ENCODE data around the gene IDE.

Gene IDE

DNA sequence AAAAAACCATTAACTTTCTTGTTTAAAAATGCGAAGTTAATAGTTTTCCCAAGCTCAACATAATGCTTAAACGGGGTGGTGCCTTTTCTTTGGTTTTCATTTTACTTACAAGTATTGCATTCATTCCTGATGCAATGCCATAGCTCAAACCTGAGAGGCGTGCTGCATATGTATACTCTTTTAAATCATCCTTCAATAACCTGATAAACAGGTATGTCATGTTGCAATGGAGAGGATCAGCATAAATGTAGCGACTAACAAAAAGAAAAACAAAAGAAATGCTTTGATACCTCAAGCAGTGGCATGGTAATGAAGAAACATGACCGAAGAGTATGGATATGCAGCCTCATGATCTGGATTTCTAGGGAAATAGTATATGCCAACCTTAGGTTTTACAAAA is 95.4 kb downstream of the IDE start:
- no peaks in the 10 kb centered on the region for H4K20me1 ChIP-seq (ENCODE audit: low read depth, low read length)
- peaks cover 5% of the 10 kb centered on the region; the same call in 1 of the 2 replicates for H3K36me3 ChIP-seq (ENCODE audit: low read length)
- H2AFZ ChIP-seq (ENCODE audit: low read depth, low read length, severe bottlenecking), result no peak overlapping the region
- H3K4me3 ChIP-seq (ENCODE audit: insufficient read depth, low read length, poor library complexity, severe bottlenecking), result no peak overlapping the region
- no peak overlapping the region for H3K27ac ChIP-seq (ENCODE audit: low read depth, low read length)
- H3K9ac ChIP-seq (ENCODE audit: low read length), result no peak overlapping the region
- H3K27me3 ChIP-seq (ENCODE audit: low read length), result no peaks in the 10 kb centered on the region
- H3K4me2 ChIP-seq (ENCODE audit: low read depth, low read length, poor library complexity, severe bottlenecking), result no peak overlapping the region
- TF ChIP-seq, protein P1, sequence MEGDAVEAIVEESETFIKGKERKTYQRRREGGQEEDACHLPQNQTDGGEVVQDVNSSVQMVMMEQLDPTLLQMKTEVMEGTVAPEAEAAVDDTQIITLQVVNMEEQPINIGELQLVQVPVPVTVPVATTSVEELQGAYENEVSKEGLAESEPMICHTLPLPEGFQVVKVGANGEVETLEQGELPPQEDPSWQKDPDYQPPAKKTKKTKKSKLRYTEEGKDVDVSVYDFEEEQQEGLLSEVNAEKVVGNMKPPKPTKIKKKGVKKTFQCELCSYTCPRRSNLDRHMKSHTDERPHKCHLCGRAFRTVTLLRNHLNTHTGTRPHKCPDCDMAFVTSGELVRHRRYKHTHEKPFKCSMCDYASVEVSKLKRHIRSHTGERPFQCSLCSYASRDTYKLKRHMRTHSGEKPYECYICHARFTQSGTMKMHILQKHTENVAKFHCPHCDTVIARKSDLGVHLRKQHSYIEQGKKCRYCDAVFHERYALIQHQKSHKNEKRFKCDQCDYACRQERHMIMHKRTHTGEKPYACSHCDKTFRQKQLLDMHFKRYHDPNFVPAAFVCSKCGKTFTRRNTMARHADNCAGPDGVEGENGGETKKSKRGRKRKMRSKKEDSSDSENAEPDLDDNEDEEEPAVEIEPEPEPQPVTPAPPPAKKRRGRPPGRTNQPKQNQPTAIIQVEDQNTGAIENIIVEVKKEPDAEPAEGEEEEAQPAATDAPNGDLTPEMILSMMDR (IDR thresholded peaks at IDR 0.05; ENCODE audit: insufficient read depth, low read length, poor library complexity, severe bottlenecking), result no peak
- no peak for TF ChIP-seq EZH2phosphoT487 (conservative IDR thresholded peaks at IDR 0.05; ENCODE audit: low read length)
- no peaks in the 10 kb centered on the region for H3K9me2 ChIP-seq (replicated peaks; ENCODE audit: insufficient read depth, low read length)
- peaks cover 8% of the 10 kb centered on the region; the same call in 1 of the 2 replicates for H3F3A ChIP-seq (ENCODE audit: insufficient read depth)
- H3K9me3 ChIP-seq (ENCODE audit: insufficient read depth, low read length), result no peaks in the 10 kb centered on the region
- H3K79me2 ChIP-seq (ENCODE audit: insufficient read depth, low read length), result no peaks in the 10 kb centered on the region

DNA sequence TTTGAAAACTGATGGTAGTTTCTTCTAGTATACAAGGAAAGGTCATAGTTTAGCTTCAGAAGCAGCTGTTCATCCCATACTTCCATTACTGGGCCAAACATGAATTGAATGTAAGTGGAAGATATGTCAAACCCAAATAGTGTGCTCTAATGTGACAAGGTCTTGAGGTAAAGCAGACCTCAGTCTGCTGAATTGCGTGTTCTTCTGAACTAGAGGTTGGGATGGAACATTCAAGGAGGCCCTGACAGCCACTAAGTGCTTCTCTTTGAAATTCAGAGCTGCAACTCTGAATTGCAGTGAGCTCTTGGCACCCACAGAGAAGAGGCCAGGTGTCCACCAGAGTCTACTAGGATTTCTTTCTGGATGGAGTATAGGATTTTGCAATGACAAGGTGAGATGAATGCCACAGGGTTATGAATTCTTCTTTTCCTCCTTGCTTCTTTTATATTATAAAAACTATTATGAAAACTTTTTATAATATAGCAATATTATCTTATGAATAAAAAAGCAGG is 98.5 kb downstream of the IDE start:
- Histone ChIP-seq H2AFZ (ENCODE audit: low read depth, low read length, severe bottlenecking) (no peak overlapping the region), H3K27me3 (ENCODE audit: low read length) (no peaks in the 10 kb centered on the region), H3K9me2 (replicated peaks; ENCODE audit: insufficient read depth, low read length) (no peaks in the 10 kb centered on the region), H3K79me2 (ENCODE audit: insufficient read depth, low read length) (no peaks in the 10 kb centered on the region), H3F3A (ENCODE audit: insufficient read depth) (peaks cover 8% of the 10 kb centered on the region; the same call in 1 of the 2 replicates), H3K9me3 (ENCODE audit: insufficient read depth, low read length) (no peaks in the 10 kb centered on the region), H3K9ac (ENCODE audit: low read length) (no peak overlapping the region), H3K4me3 (ENCODE audit: insufficient read depth, low read length, poor library complexity, severe bottlenecking) (no peak overlapping the region), H3K27ac (ENCODE audit: low read depth, low read length) (no peak overlapping the region), H3K36me3 (ENCODE audit: low read length) (peaks cover 5% of the 10 kb centered on the region; the same call in 1 of the 2 replicates), H4K20me1 (ENCODE audit: low read depth, low read length) (no peaks in the 10 kb centered on the region), H3K4me2 (ENCODE audit: low read depth, low read length, poor library complexity, severe bottlenecking) (no peak overlapping the region)
- TF ChIP-seq EZH2phosphoT487 (conservative IDR thresholded peaks at IDR 0.05; ENCODE audit: low read length), result no peak
- TF ChIP-seq, protein P1 (IDR thresholded peaks at IDR 0.05; ENCODE audit: insufficient read depth, low read length, poor library complexity, severe bottlenecking), result no peak

DNA sequence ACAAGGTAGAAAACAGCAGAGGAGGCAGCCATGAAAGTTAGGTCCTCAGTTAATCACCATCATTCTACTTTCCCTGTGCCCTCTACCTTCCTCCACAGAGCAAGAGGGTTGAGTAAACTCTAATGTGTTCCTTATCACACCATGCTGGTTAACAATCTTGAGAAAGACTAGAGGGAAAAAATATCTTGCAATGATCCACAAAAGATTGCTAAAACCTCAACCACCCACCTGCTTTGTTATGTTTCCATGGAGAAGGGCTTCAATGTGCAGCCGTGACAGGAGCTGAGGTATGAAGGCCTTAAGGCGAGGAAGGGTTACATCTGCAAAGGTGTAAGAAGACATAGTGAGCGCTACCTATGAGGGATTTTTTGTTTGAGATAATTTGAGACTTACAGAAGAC is 103.9 kb downstream of the IDE start:
- H3K9me2 ChIP-seq (replicated peaks; ENCODE audit: insufficient read depth, low read length), result no peaks in the 10 kb centered on the region
- H3K36me3 ChIP-seq (ENCODE audit: low read length), result peaks cover 11% of the 10 kb centered on the region; the same call in 1 of the 2 replicates
- H3K27ac ChIP-seq (ENCODE audit: low read depth, low read length), result no peak overlapping the region
- no peak overlapping the region for H2AFZ ChIP-seq (ENCODE audit: low read depth, low read length, severe bottlenecking)
- H3K4me3 ChIP-seq (ENCODE audit: insufficient read depth, low read length, poor library complexity, severe bottlenecking), result no peak overlapping the region
- no peak for TF ChIP-seq EZH2phosphoT487 (conservative IDR thresholded peaks at IDR 0.05; ENCODE audit: low read length)
- TF ChIP-seq, protein P1 (IDR thresholded peaks at IDR 0.05; ENCODE audit: insufficient read depth, low read length, poor library complexity, severe bottlenecking), result no peak
- no peaks in the 10 kb centered on the region for H3K27me3 ChIP-seq (ENCODE audit: low read length)
- no peaks in the 10 kb centered on the region for H3K9me3 ChIP-seq (ENCODE audit: insufficient read depth, low read length)
- no peak overlapping the region for H3K9ac ChIP-seq (ENCODE audit: low read length)
- H3K4me2 ChIP-seq (ENCODE audit: low read depth, low read length, poor library complexity, severe bottlenecking), result no peak overlapping the region
- H3F3A ChIP-seq (ENCODE audit: insufficient read depth), result peaks cover 6% of the 10 kb centered on the region; the same call in 1 of the 2 replicates
- H4K20me1 ChIP-seq (ENCODE audit: low read depth, low read length), result no peaks in the 10 kb centered on the region
- H3K79me2 ChIP-seq (ENCODE audit: insufficient read depth, low read length), result no peaks in the 10 kb centered on the region
